PC-9 (cell line): ENCODE measurements around the gene DIAPH2. TPM values are rescaled to one million over a fixed set of nuclear protein-coding genes. Genes with fewer than 3 reads are reported as not detected.

Source experiments
- BruUV-seq: library from RNA; stranded (reverse); fragments of 400-500 nt; replicated peaks from 2 replicates; lab custom pipeline; 2021; lab: Mats Ljungman, UMichigan
- CTCF ChIA-PET: fragments of 300-600 bp; sonication (Branson Sonifier 250); formaldehyde crosslinking; loops from one replicate; lab custom pipeline; 2022; ENCODE audit warnings: antibody characterized with exemption; lab: Charles Lee
- POLR2A ChIA-PET: fragments of 300-600 bp; sonication (Branson Sonifier 250); formaldehyde crosslinking; loops from one replicate; lab custom pipeline; 2022; ENCODE audit warnings: antibody characterized with exemption; ENCODE audit not compliant: unreplicated experiment; lab: Charles Lee
- DNase-seq, 2 experiments: peaks; one replicate each; pipeline versions ENCODE4 v3.0.0 to v3.0.0-alpha.2; 2015 to 2022; ENCODE audit warnings: mixed read lengths in 1 of 2
- H2AFZ ChIP-seq: fragments of 200-600 bp; sonication (generic); 2 replicates; pipeline ENCODE4 v1.8.1; 2017; ENCODE audit warnings: antibody characterized with exemption
- H3F3A ChIP-seq: fragments of 200-600 bp; sonication (generic); 2 replicates; pipeline ENCODE4 v1.8.1; 2017; ENCODE audit warnings: antibody characterized with exemption, mild to moderate bottlenecking, low read depth; ENCODE audit not compliant: insufficient read depth
- H3K27ac ChIP-seq: fragments of 200-600 bp; sonication (generic); 2 replicates; pipeline ENCODE4 v1.6.1; 2016; ENCODE audit warnings: mixed run types
- H3K27me3 ChIP-seq: fragments of 200-600 bp; sonication (generic); 2 replicates; pipeline ENCODE4 v1.6.1; 2016; ENCODE audit warnings: low read depth, mixed run types; ENCODE audit not compliant: insufficient read depth
- H3K36me3 ChIP-seq: fragments of 200-600 bp; sonication (generic); 2 replicates; pipeline ENCODE4 v1.6.1; 2016; ENCODE audit warnings: low read depth, mixed run types
- H3K4me1 ChIP-seq: fragments of 200-600 bp; sonication (generic); replicated peaks from 2 replicates; pipeline ENCODE4 v1.6.1; 2016; ENCODE audit warnings: mixed run types; ENCODE audit not compliant: insufficient read depth
- H3K4me2 ChIP-seq: fragments of 200-600 bp; sonication (generic); 2 replicates; pipeline ENCODE4 v1.6.1; 2017; ENCODE audit warnings: mixed run types
- H3K4me3 ChIP-seq: fragments of 200-600 bp; sonication (generic); 2 replicates; pipeline ENCODE4 v1.6.1; 2016; ENCODE audit warnings: mixed run types
- H3K79me2 ChIP-seq: fragments of 200-600 bp; sonication (generic); 2 replicates; pipeline ENCODE4 v1.6.1; 2017; ENCODE audit warnings: low read depth, mixed run types
- H3K9me2 ChIP-seq: fragments of 200-600 bp; sonication (generic); 2 replicates; pipeline ENCODE4 v1.8.1; 2017; ENCODE audit warnings: mild to moderate bottlenecking; ENCODE audit not compliant: insufficient read depth
- H3K9me3 ChIP-seq: fragments of 200-600 bp; sonication (generic); 2 replicates; pipeline ENCODE4 v1.8.1; 2016; ENCODE audit warnings: low read depth; ENCODE audit not compliant: insufficient read depth
- H4K20me1 ChIP-seq: fragments of 200-600 bp; sonication (generic); 2 replicates; pipeline ENCODE4 v1.8.1; 2017; ENCODE audit not compliant: insufficient read depth
- EZH2 ChIP-seq: fragments of 200-600 bp; sonication (generic); IDR thresholded peaks from 2 replicates; pipeline ENCODE4 v1.8.0; 2017; ENCODE audit warnings: antibody characterized with exemption, low read depth
- intact Hi-C: fragments of 100-400 bp; cut with micrococcal nuclease; formaldehyde crosslinking; loops from one replicate; pipeline ENCODE4 v1.10.0; 2022; ENCODE audit not compliant: unreplicated experiment
- total RNA-seq: library from RNA; stranded (reverse); gene quantifications from 2 replicates; pipeline ENCODE4 v1.2.3, GENCODE V29; 2021
- TF ChIP-seq, protein P1 (sequence below): fragments of 200-600 bp; sonication (generic); conservative IDR thresholded peaks from 2 replicates; pipeline ENCODE4 v1.6.1; 2017; ENCODE audit warnings: mixed run types, antibody characterized with exemption, mild to moderate bottlenecking, moderate library complexity

The DIAPH2 gene
- total RNA-seq, 1 experiment from 2014 or later: 12.0 TPM

DNA sequence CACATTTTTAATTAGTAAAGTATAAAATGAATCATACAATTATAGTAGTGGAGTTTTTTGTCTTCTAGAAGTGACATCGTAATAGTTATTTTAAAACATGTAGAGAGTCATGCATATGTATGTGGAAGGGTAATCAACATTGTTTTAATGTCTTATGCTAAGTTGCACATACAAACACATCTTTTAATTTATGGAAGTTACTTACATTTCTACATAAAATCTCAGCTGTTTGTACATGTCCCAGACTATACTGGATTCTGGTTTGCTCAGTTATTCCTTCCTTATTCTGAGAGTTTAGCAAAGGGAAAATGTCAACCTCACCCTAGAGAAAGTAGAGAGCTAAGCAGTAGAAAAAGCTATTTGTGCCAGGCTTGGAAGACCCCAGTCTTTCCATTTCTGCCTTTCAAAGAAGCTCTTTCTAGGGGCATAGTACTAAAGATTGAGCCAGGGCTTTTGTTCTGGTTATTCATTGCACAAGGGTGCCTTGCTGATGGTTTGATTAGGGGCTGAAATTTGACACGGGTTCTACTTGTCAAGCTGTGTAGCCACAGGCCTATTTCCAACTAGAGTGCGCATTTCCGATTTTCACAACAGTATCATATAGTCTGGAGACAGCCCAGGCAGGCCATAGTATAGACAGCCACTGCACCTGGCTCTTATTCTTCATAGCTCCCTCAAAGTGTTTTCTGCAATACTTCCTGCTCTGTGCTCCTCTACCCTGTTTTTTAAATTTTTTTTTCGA lies 305.4 kb downstream of the DIAPH2 start:
- no peak for DNase-seq
- H3K36me3 ChIP-seq: 0 out of 2 replicates have a peak, but pooled peaks cover 2% of the 10 kb centered on the region
- H3K27me3 ChIP-seq: no peaks in the 10 kb centered on the region
- H3K9me2 ChIP-seq: no peaks in the 10 kb centered on the region
- no peaks in the 10 kb centered on the region for H3K9me3 ChIP-seq
- ChIA-PET CTCF (no interaction called here), POLR2A (no interaction called here)
- no peak overlapping the region for H3K4me3 ChIP-seq
- H3F3A ChIP-seq: no peaks in the 10 kb centered on the region
- no peak for TF ChIP-seq EZH2
- TF ChIP-seq, protein P1, sequence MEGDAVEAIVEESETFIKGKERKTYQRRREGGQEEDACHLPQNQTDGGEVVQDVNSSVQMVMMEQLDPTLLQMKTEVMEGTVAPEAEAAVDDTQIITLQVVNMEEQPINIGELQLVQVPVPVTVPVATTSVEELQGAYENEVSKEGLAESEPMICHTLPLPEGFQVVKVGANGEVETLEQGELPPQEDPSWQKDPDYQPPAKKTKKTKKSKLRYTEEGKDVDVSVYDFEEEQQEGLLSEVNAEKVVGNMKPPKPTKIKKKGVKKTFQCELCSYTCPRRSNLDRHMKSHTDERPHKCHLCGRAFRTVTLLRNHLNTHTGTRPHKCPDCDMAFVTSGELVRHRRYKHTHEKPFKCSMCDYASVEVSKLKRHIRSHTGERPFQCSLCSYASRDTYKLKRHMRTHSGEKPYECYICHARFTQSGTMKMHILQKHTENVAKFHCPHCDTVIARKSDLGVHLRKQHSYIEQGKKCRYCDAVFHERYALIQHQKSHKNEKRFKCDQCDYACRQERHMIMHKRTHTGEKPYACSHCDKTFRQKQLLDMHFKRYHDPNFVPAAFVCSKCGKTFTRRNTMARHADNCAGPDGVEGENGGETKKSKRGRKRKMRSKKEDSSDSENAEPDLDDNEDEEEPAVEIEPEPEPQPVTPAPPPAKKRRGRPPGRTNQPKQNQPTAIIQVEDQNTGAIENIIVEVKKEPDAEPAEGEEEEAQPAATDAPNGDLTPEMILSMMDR: no peak
- H3K79me2 ChIP-seq: no peaks in the 10 kb centered on the region
- no peak overlapping the region for H3K4me2 ChIP-seq
- BruUV-seq: no TSS peak
- no peaks in the 10 kb centered on the region for H4K20me1 ChIP-seq
- no peaks in the 10 kb centered on the region for H3K4me1 ChIP-seq
- H3K27ac ChIP-seq: no peak overlapping the region
- H2AFZ ChIP-seq: no peak overlapping the region
- intact Hi-C loops: no loop called here

DNA sequence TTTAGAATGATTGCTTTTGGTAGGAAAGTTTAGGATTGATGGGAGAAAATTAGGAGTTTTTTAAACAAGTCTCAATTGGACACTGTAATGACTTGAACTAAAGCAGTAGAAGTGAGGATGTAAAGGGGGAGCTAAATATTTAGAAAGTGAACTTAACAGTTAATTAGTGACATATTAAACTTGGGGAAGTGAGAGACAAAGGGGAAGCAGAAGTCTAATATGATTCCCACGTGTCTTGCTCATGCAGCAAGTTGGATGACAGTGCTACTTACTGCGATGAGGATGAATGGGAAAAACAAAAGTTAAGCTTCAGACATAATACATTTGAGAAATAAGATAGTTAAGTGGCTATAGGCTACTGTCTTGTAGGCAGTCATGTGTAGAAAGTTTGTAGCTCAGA lies 309.5 kb downstream of the DIAPH2 start:
- no peak for DNase-seq
- no peak overlapping the region for H3K27ac ChIP-seq
- ChIA-PET CTCF (no interaction called here), POLR2A (no interaction called here)
- no peaks in the 10 kb centered on the region for H3F3A ChIP-seq
- H2AFZ ChIP-seq: no peak overlapping the region
- no peaks in the 10 kb centered on the region for H3K36me3 ChIP-seq
- no peaks in the 10 kb centered on the region for H3K4me1 ChIP-seq
- H4K20me1 ChIP-seq: no peaks in the 10 kb centered on the region
- H3K4me3 ChIP-seq: no peak overlapping the region
- no peaks in the 10 kb centered on the region for H3K9me3 ChIP-seq
- H3K79me2 ChIP-seq: no peaks in the 10 kb centered on the region
- intact Hi-C loops: no loop called here
- BruUV-seq: no TSS peak
- no peaks in the 10 kb centered on the region; the same call in 1 of the 2 replicates for H3K9me2 ChIP-seq
- no peaks in the 10 kb centered on the region for H3K27me3 ChIP-seq
- TF ChIP-seq, protein P1: no peak
- TF ChIP-seq EZH2: no peak
- H3K4me2 ChIP-seq: no peak overlapping the region

DNA sequence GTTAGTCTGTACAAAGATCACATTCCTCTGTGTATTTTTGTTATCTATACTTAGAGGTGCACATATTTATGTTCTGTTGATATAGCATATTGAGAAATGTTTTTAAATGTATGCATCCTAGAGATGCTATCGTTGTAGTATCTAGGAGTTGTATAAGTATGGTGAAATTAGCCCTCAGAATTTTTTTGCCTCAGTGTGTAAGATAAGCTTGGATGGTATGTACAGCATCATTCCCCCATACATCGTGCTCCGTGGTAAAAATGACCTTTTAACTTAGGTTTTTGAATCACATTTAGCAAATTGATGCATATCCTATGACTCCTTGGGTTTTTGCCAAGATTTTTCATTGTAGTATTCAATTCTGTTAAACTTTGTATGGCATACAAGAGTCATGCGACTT lies 312.6 kb downstream of the DIAPH2 start:
- no peak for DNase-seq
- H3K4me3 ChIP-seq: no peak overlapping the region
- CTCF ChIA-PET: no interaction called here
- no peaks in the 10 kb centered on the region for H4K20me1 ChIP-seq
- no TSS peak for BruUV-seq
- no peaks in the 10 kb centered on the region for H3K4me1 ChIP-seq
- H3K27me3 ChIP-seq: no peaks in the 10 kb centered on the region
- intact Hi-C loops: no loop called here
- no peaks in the 10 kb centered on the region for H3K9me3 ChIP-seq
- no peaks in the 10 kb centered on the region for H3F3A ChIP-seq
- POLR2A ChIA-PET: no interaction called here
- H2AFZ ChIP-seq: no peak overlapping the region
- H3K79me2 ChIP-seq: no peaks in the 10 kb centered on the region
- no peak overlapping the region for H3K27ac ChIP-seq
- no peaks in the 10 kb centered on the region for H3K36me3 ChIP-seq
- no peak overlapping the region for H3K4me2 ChIP-seq
- H3K9me2 ChIP-seq: no peaks in the 10 kb centered on the region; the same call in 1 of the 2 replicates
- no peak for TF ChIP-seq EZH2
- TF ChIP-seq, protein P1: no peak
